ENCODE measurements around the gene FNDC3B. TPM values are rescaled to one million over a fixed set of nuclear protein-coding genes. Genes with fewer than 3 reads are reported as not detected.

The FNDC3B gene
- total and polyA plus RNA-seq, 2 donors (not counting 1 experiment from before 2014, with no cell fraction given), result 1.2 to 9.2 TPM

GRCh38 chr3:172249039-172249438 lies 209.7 kb downstream of the FNDC3B start:
- H3K36me3 ChIP-seq (replicated peaks in 1 of 2; ENCODE audit: control extremely low read depth in 1 of 2, control insufficient read depth in 1 of 2, extremely low read depth in 1 of 2, insufficient read depth in 2 of 2, low read length in 1 of 2), result no peaks in the 10 kb centered on the region
- no CpG with 5 or more reads among the region's 1 CpG for WGBS (ENCODE audit: insufficient coverage)
- no peaks in the 10 kb centered on the region for H4K20me1 ChIP-seq (ENCODE audit: control insufficient read depth, insufficient read depth, low read length, poor library complexity, severe bottlenecking)
- intact Hi-C loops (cut with micrococcal nuclease), result no loop called here
- Mint-ChIP-seq H3K4me3 (no peak overlapping the region), H3K27me3 (no peaks in the 10 kb centered on the region), H3K4me1 (no peaks in the 10 kb centered on the region), H3K27ac (no peak overlapping the region), H3K9me3 (ENCODE audit: insufficient read depth) (no peaks in the 10 kb centered on the region)
- no peak for DNase-seq
- H3K9ac ChIP-seq (ENCODE audit: low read length), result no peak overlapping the region
- POLR2A ChIA-PET, result no interaction called here
- ATAC-seq (ENCODE audit: low read depth), result no peak
- no peaks in the 10 kb centered on the region for H3K27me3 ChIP-seq (replicated peaks in 1 of 4; ENCODE audit: control extremely low read depth in 1 of 4, control insufficient read depth in 3 of 4, insufficient read depth in 4 of 4, low read length in 3 of 4)
- CTCF ChIA-PET, result no interaction called here
- no peaks in the 10 kb centered on the region for H3K9me3 ChIP-seq (ENCODE audit: control extremely low read depth in 1 of 3, control insufficient read depth in 2 of 3, insufficient read depth in 1 of 3, low read length in 2 of 3)
- H3K79me2 ChIP-seq (ENCODE audit: control insufficient read depth, insufficient read depth, low read length), result no peaks in the 10 kb centered on the region
- H3K4me2 ChIP-seq (replicated peaks; ENCODE audit: low read depth, low read length, poor library complexity, severe bottlenecking), result no peak overlapping the region
- TF ChIP-seq EZH2 (IDR thresholded peaks at IDR 0.05; ENCODE audit: borderline replicate concordance, insufficient read depth, low read depth, low read length, poor library complexity, severe bottlenecking), result no peak
- TF ChIP-seq CTCF (IDR thresholded peaks at IDR 0.05), result no peak
- H3K27ac ChIP-seq (ENCODE audit: low read length in 2 of 2), result no peak overlapping the region
- H3K4me1 ChIP-seq (ENCODE audit: control insufficient read depth in 2 of 2, insufficient read depth in 2 of 2, low read length in 2 of 2), result no peaks in the 10 kb centered on the region
- H2AFZ ChIP-seq (ENCODE audit: insufficient read depth, low read depth, low read length, poor library complexity, severe bottlenecking), result no peak overlapping the region
- H3K4me3 ChIP-seq (ENCODE audit: control extremely low read depth in 1 of 5, extremely low read depth in 1 of 5, insufficient read depth in 1 of 5, low read depth in 2 of 5, low read length in 4 of 5), result no peak overlapping the region

- no peaks in the 10 kb centered on the region for H3K27me3 ChIP-seq (replicated peaks in 1 of 4; ENCODE audit: control extremely low read depth in 1 of 4, control insufficient read depth in 3 of 4, insufficient read depth in 4 of 4, low read length in 3 of 4)
- ATAC-seq (ENCODE audit: low read depth), result no peak
- H3K4me1 ChIP-seq (ENCODE audit: control insufficient read depth in 2 of 2, insufficient read depth in 2 of 2, low read length in 2 of 2), result no peaks in the 10 kb centered on the region
- H4K20me1 ChIP-seq (ENCODE audit: control insufficient read depth, insufficient read depth, low read length, poor library complexity, severe bottlenecking), result no peaks in the 10 kb centered on the region
- H2AFZ ChIP-seq (ENCODE audit: insufficient read depth, low read depth, low read length, poor library complexity, severe bottlenecking), result no peak overlapping the region
- H3K9me3 ChIP-seq (ENCODE audit: control extremely low read depth in 1 of 3, control insufficient read depth in 2 of 3, insufficient read depth in 1 of 3, low read length in 2 of 3), result no peaks in the 10 kb centered on the region
- no peak for TF ChIP-seq EZH2 (IDR thresholded peaks at IDR 0.05; ENCODE audit: borderline replicate concordance, insufficient read depth, low read depth, low read length, poor library complexity, severe bottlenecking)
- no peak for TF ChIP-seq CTCF (IDR thresholded peaks at IDR 0.05)
- DNase-seq, result no peak
- Mint-ChIP-seq H3K27me3 (no peaks in the 10 kb centered on the region), H3K4me1 (no peaks in the 10 kb centered on the region), H3K4me3 (no peak overlapping the region), H3K9me3 (ENCODE audit: insufficient read depth) (no peaks in the 10 kb centered on the region), H3K27ac (no peak overlapping the region)
- no peak overlapping the region for H3K27ac ChIP-seq (ENCODE audit: low read length in 2 of 2)
- intact Hi-C loops (cut with micrococcal nuclease), result no loop called here
- CTCF ChIA-PET, result no interaction called here
- no peak overlapping the region for H3K4me2 ChIP-seq (replicated peaks; ENCODE audit: low read depth, low read length, poor library complexity, severe bottlenecking)
- H3K9ac ChIP-seq (ENCODE audit: low read length), result no peak overlapping the region
- no peak overlapping the region for H3K4me3 ChIP-seq (ENCODE audit: control extremely low read depth in 1 of 5, extremely low read depth in 1 of 5, insufficient read depth in 1 of 5, low read depth in 2 of 5, low read length in 4 of 5)
- no peaks in the 10 kb centered on the region for H3K36me3 ChIP-seq (replicated peaks in 1 of 2; ENCODE audit: control extremely low read depth in 1 of 2, control insufficient read depth in 1 of 2, extremely low read depth in 1 of 2, insufficient read depth in 2 of 2, low read length in 1 of 2)
- H3K79me2 ChIP-seq (ENCODE audit: control insufficient read depth, insufficient read depth, low read length), result no peaks in the 10 kb centered on the region
- POLR2A ChIA-PET, result no interaction called here
- no CpG with 5 or more reads among the region's 13 CpGs for WGBS (ENCODE audit: insufficient coverage)
These were observed 211.8 kb downstream of the FNDC3B start for GRCh38 chr3:172251211-172251610.

Measured in B cell (primary cell).